ENCODE data around the gene IRAK2. TPM values are rescaled to one million over a fixed set of nuclear protein-coding genes. Genes with fewer than 3 reads are reported as not detected.

IRAK2 gene
- total RNA-seq, 1 donor from 2014 or later = 0.26 TPM

- H3K9me3 Mint-ChIP-seq = no peaks in the 10 kb centered on the region
- DNase-seq (ENCODE audit: low spot score) = no peak
- H3K27ac Mint-ChIP-seq = no peak overlapping the region
- no peaks in the 10 kb centered on the region for H3F3A ChIP-seq (ENCODE audit: low read depth)
- no peak overlapping the region for H2AFZ ChIP-seq (replicated peaks)
- H3K9ac ChIP-seq = no peak overlapping the region
- peaks cover 27% of the 10 kb centered on the region for H3K4me1 Mint-ChIP-seq
- no peaks in the 10 kb centered on the region for H3K36me3 Mint-ChIP-seq
- H3K27me3 ChIP-seq = no peaks in the 10 kb centered on the region
- no peaks in the 10 kb centered on the region for H4K20me1 ChIP-seq (ENCODE audit: low read depth)
- H3K27ac ChIP-seq = no peak overlapping the region
- TF ChIP-seq EZH2phosphoT487 (IDR thresholded peaks at IDR 0.05) = no peak
- no peak for TF ChIP-seq CTCF (IDR thresholded peaks at IDR 0.05)
- TF ChIP-seq EZH2 (IDR thresholded peaks at IDR 0.05) = no peak
- peaks cover 3% of the 10 kb centered on the region for H3K4me1 ChIP-seq
- no peak overlapping the region for H3K4me3 Mint-ChIP-seq
- no peaks in the 10 kb centered on the region for H3K79me2 ChIP-seq (ENCODE audit: low read depth)
- H3K27me3 Mint-ChIP-seq (ENCODE audit: insufficient read depth, low read depth) = peaks cover 5% of the 10 kb centered on the region
- no peak overlapping the region for H3K4me3 ChIP-seq
- no peaks in the 10 kb centered on the region for H3K9me3 ChIP-seq (ENCODE audit: low read depth)
- H3K36me3 ChIP-seq = no peaks in the 10 kb centered on the region
- H3K4me2 ChIP-seq = no peak overlapping the region
Measured at GRCh38 chr3:10182950-10183349, 18.2 kb downstream of the IRAK2 start.

GRCh38 chr3:10184250-10184649 lies 19.5 kb downstream of the IRAK2 start:
- H3K4me3 Mint-ChIP-seq = no peak overlapping the region
- no peaks in the 10 kb centered on the region for H3K9me3 ChIP-seq (ENCODE audit: low read depth)
- H3K27me3 ChIP-seq = no peaks in the 10 kb centered on the region
- H3K36me3 ChIP-seq = no peaks in the 10 kb centered on the region
- no peak overlapping the region for H2AFZ ChIP-seq (replicated peaks)
- H3K27me3 Mint-ChIP-seq (ENCODE audit: insufficient read depth, low read depth) = peaks cover 4% of the 10 kb centered on the region
- peaks cover 3% of the 10 kb centered on the region for H3K4me1 ChIP-seq
- no peaks in the 10 kb centered on the region for H4K20me1 ChIP-seq (ENCODE audit: low read depth)
- H3K9me3 Mint-ChIP-seq = no peaks in the 10 kb centered on the region
- no peak overlapping the region for H3K4me2 ChIP-seq
- H3K27ac ChIP-seq = no peak overlapping the region
- no peaks in the 10 kb centered on the region for H3F3A ChIP-seq (ENCODE audit: low read depth)
- no peaks in the 10 kb centered on the region for H3K79me2 ChIP-seq (ENCODE audit: low read depth)
- H3K27ac Mint-ChIP-seq = peak overlapping the region; percentile 46
- H3K9ac ChIP-seq = no peak overlapping the region
- no peaks in the 10 kb centered on the region for H3K36me3 Mint-ChIP-seq
- H3K4me1 Mint-ChIP-seq = peaks cover 27% of the 10 kb centered on the region
- no peak overlapping the region for H3K4me3 ChIP-seq
- no peak for DNase-seq (ENCODE audit: low spot score)
- no peak for TF ChIP-seq EZH2 (IDR thresholded peaks at IDR 0.05)
- no peak for TF ChIP-seq EZH2phosphoT487 (IDR thresholded peaks at IDR 0.05)
- TF ChIP-seq CTCF (IDR thresholded peaks at IDR 0.05) = no peak

- TF ChIP-seq EZH2phosphoT487 (IDR thresholded peaks at IDR 0.05) (no peak), CTCF (IDR thresholded peaks at IDR 0.05) (no peak), EZH2 (IDR thresholded peaks at IDR 0.05) (no peak)
- Histone ChIP-seq H3K36me3 (no peaks in the 10 kb centered on the region), H3K9ac (no peak overlapping the region), H3K4me1 (peaks cover 3% of the 10 kb centered on the region), H4K20me1 (ENCODE audit: low read depth) (no peaks in the 10 kb centered on the region), H3K27ac (no peak overlapping the region), H3K9me3 (ENCODE audit: low read depth) (no peaks in the 10 kb centered on the region), H3K4me3 (no peak overlapping the region), H3F3A (ENCODE audit: low read depth) (no peaks in the 10 kb centered on the region), H3K27me3 (no peaks in the 10 kb centered on the region), H3K4me2 (no peak overlapping the region), H3K79me2 (ENCODE audit: low read depth) (no peaks in the 10 kb centered on the region), H2AFZ (replicated peaks) (peak overlapping the region; percentile 45)
- Mint-ChIP-seq H3K9me3 (no peaks in the 10 kb centered on the region), H3K27me3 (ENCODE audit: insufficient read depth, low read depth) (peaks cover 8% of the 10 kb centered on the region), H3K4me1 (peaks cover 25% of the 10 kb centered on the region), H3K36me3 (no peaks in the 10 kb centered on the region), H3K27ac (peak overlapping the region; percentile 95), H3K4me3 (peak overlapping the region; percentile 23)
- no peak for DNase-seq (ENCODE audit: low spot score)
Measured at GRCh38 chr3:10185804-10186762, 21.4 kb downstream of the IRAK2 start.
